Muscle of arm (tissue), 12 donors: ENCODE measurements around the gene SNRNP70. TPM values are rescaled to one million over a fixed set of nuclear protein-coding genes. Genes with fewer than 3 reads are reported as not detected.
A peak's percentile ranks its signal among the peaks of the same experiment; 100 is the strongest.
"Not testable (repeated sequence)": the region's sequence is repeated elsewhere in the genome, so short reads cannot be mapped to it uniquely, and the experiment has no call there.

Experiments used
- DNase-seq: peaks from one replicate; pipeline ENCODE4 v3.0.0-alpha.2; 2013
- polyA plus RNA-seq, 12 donors: library from polyadenylated mRNA; unstranded; fragments of 120-200 nt; gene quantifications; one replicate each; pipeline ENCODE4 v1.2.1, GENCODE V29; 2013; ENCODE audit not compliant: insufficient read length in 12 of 12

SNRNP70 gene
- polyA plus RNA-seq, 12 donors = 167 to 329 (median 191) TPM

DNA sequence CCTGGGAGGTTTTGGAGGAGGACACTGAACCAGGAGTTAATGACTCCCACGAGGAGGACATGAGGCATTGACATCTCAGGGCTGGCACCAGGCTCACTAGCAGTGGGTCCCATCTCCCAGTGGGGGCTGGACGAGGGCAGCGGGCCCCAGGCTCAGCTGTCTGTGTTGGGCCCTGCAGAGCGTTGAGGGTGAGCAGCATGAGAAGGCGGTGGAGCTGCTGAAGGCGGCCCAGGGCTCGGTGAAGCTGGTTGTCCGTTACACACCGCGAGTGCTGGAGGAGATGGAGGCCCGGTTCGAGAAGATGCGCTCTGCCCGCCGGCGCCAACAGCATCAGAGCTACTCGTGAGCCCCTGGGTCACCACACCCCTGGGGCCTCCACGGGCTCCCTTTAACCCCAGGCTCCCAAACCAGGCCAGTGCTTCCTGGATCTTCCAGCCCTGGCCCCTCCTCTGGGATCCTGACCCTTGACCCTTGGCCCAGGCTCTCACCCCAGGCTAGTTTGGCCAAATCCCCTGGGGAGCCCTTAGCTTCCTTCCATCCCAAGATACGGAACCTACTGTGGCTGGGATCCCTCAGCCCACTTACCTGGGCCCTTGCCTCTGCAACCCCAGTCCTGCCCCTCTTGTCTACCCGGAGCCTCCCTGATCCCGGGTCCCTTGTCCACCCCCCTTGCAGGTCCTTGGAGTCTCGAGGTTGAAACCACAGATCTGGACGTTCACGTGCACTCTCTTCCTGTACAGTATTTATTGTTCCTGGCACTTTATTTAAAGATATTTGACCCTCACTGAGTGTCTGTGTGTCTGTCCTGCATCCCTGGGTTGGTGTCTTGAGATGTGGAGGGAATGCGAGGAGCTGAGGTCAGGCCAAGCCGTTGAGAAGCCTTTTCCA is 32.7 kb downstream of the SNRNP70 start:
- no peak for DNase-seq

DNA sequence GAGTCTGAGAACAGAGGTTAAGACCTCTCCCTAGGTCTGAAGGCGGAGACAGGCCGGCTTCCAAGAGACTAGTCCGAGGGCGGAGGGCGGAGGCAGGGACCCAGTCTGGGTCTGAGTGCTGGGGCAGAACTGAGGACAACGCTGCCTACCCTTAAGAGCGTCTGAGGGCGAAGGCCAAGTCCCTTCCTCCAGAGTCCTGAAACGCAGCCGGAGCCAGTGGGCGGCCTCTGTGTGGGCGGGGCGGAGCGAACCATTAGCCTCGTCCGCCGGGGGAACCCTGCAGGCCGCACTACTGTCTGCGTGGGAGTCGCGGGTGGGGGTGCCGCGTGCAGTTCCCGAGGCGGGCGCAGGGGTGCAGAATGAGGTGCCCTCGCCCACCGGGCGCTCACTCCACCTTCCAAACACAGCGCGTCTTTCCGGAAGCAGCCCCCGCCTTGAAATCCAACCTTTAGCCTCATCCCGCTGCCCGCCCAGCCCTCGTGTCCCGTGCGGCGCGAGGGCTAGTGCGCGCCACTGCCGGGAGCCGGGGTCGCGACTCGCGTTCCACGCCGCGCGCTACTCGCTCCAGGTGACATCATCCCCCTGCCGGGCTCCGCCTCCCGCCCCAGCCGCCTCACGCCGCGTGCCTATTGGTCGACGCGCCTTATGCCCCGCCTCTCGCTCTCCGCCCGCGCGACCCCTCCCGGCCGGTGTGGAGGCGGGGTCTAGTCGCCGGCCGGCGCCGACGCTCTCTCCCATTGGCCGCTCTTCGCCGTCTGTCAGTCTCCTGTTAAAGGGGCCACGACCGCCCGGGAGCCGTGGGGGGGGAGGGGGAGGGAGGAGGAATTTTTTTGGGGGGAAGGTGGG is 33.5 kb downstream of the SNRNP70 start, which contains the start of gene C19orf73:
Gene C19orf73, minus strand, starts transcription at position 579 of the 846 bp plus-strand sequence. Its CDS starts 121 bp downstream, at position 458.
- DNase-seq = peak; percentile 94

DNA sequence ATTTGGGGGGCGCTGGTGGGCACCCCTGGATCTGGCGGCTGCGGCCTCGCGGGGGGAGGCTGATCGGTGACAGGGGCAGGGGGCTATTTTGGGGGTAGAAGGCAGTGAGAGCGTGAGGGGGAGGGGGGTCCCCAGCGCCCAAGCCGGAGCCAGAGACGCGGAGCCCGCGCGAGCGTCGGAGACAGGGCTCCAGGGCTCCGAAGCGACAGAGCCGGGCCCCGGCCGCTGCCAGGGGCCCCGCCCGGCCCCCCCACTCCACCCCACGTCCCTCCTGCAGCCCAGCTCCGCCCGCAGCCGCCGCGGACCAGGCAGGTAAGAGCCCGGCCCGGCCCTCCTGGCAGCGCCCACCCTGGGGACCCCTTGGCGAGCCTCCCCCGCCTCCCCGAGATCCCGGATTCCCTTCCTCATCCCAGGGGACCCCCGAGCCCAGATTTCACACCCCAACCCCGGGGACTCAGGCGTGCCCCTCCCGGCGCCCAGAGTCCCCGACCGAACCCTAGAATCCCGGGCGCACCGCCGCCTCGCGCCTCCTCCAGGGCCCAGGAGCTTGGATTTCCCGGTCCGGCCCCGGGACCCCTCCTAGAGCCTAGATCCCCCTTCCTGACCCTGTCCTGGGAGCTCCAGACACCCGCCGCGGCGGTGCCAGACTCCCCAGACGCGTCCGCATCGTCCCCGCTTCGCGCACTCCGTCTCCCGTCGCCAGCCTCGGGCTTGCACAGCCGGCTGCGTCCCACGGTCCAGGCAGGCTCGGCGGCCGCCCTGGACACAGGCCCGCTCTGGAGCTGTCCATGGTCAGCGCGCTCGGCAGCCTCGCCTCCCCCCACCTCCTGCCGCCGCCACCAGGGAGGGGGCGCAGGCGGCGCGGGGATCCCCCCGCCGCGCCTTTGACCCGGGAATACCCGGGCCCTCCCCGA is 34.4 kb downstream of the SNRNP70 start, which contains the start of gene PPFIA3:
Gene PPFIA3, plus strand, starts transcription at position 134 of the 914 bp plus-strand sequence. CDS start 8,330 bp downstream, outside the sequence.
- DNase-seq = peak; percentile 72

DNA sequence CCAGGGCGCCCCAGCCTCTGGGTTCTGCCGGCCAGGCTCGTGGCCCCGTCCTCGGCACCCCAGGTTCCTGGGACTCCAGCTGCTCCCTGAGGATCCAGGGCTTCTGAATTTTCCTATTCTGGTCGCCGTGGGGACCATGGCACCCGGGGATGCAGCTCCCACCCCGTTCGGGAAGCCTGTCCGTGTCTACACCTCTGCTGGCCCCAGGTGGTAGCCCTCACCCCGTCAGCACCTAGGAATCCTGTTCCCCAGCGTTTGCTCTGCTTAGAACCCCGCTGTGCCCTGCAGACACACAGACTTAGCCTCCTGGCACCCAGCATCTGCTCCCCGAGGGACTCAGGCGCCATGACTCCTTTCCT is 35.1 kb downstream of the SNRNP70 start:
- no peak for DNase-seq

DNA sequence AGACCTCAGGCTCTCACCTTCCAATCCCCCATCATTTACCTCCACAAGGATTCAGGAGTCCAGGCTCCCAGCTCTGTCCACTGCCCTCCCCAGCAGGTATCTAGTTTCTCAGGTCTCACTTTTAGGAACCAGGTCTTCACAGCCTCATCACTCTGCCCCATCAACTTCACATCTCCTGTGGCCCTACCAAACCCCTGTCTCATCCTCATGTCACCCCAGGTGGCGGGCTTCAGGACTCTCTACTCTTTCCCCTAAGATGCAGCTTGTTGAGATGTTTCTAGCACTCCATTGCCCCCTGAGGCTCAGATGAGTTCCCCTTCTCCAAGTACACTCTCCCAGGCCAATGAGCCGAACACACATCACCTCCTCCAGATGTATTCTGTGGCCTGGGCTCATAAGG is 35.6 kb downstream of the SNRNP70 start:
- DNase-seq = no peak

DNA sequence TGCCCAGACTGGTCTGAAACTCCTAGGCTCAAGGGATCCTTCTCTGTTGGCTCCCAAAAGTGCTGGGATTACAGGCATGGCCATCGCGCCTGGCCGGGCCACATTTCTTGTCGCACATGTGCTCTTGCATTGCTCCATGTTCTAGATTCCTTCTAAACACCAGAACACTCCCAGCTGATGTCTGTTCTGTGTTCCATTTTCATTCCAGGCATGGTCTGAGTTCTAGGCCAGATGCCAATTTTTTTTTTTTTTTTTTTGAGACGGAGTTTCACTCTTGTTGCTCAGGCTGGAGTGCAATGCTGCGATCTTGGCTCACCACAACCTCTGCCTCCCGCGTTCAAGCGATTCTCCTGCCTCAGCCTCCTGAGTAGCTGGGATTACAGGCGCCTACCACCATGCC is 36.6 kb downstream of the SNRNP70 start:
- DNase-seq = not testable (repeated sequence)

DNA sequence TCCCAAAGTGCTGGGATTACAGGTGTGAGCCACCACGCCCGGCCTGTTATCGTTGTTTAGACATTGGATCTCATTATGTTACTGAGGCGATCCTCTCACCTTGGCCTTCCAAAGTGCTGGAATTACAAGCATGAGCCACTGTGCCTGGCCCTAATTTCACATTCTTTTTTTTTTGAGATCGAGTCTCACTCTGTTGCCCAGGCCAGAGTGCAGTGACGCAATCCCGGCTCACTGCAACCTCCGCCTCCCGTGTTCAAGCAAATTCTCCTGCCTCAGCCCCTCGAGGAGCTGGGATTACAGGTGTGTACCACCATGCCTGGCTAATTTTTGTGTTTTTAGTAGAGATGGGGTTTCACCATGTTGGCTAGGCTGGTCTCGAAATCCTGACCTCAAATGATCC is 38.0 kb downstream of the SNRNP70 start:
- not testable (repeated sequence) for DNase-seq

DNA sequence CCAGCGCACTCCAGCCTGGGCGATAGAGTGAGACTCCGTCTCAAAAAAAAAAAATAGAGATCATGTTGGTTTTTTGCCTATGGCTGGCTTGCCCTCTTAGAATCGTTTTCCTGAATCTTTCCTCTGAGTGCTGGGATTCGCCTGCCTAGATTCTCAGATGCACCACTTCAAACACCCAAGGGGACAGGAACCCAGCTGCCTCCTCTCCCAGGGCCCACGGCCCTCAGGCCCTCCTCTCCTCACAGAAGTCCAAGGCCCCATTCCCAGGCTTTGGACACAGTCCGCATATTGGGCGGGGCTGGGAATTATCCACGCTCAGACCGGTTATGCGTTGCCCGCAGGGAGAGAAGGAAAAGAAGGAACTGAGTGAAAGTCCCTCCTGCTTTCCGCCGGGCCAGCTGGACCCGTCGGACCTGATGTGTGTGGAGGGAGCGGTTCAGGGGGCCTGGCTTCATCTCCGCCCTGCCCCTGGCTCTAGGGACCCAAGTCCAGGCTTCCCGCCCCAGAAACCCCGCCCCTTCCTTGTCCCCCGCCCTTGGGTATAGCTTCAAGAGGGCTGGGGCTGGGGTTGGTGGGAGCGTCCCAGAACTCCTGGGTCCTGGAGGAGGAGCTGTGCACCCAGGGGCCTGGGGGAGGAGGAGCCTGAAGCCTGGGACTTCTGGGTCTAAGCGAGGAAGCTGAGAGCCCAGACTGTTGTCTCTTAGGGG is 39.9 kb downstream of the SNRNP70 start:
- DNase-seq = no peak

DNA sequence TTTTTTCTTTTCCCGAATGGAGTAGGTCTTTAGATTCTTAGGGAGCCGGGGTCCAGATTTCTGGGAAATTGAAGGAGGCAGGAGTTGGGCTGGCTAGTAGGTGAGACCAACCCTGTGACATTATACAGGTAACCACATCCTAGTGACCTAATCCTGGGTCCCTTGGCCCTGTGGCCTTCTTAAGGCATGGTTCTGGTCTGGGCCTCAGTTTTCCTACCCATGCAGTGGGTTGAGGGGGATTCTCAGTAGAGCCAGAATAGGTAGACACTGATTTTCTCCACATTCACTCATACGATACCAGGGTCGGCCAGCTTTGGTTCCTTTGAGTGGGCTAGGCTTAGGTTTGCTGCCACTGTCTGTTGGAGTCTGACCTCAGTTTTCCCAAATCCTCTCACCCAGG is 41.3 kb downstream of the SNRNP70 start:
- DNase-seq = no peak

DNA sequence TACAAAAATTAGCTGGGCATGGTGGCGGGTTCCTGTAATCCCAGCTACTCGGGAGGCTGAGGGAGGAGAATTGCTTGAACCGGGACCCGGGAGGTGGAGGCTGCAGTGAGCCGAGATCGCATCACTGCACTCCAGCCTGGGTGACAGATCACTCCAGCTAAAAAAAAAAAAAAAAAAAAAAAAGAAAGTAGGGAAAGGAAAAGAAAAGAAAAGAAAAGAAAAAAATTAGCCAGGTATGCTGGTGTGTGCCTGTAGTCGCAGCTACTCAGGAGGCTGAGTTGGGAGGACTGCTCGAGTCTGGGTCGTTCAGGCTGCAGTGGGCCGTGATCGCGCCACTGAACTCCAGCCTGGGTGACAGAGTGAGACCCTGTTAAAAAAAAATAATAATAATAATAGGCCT is 42.0 kb downstream of the SNRNP70 start:
- not testable (repeated sequence) for DNase-seq

DNA sequence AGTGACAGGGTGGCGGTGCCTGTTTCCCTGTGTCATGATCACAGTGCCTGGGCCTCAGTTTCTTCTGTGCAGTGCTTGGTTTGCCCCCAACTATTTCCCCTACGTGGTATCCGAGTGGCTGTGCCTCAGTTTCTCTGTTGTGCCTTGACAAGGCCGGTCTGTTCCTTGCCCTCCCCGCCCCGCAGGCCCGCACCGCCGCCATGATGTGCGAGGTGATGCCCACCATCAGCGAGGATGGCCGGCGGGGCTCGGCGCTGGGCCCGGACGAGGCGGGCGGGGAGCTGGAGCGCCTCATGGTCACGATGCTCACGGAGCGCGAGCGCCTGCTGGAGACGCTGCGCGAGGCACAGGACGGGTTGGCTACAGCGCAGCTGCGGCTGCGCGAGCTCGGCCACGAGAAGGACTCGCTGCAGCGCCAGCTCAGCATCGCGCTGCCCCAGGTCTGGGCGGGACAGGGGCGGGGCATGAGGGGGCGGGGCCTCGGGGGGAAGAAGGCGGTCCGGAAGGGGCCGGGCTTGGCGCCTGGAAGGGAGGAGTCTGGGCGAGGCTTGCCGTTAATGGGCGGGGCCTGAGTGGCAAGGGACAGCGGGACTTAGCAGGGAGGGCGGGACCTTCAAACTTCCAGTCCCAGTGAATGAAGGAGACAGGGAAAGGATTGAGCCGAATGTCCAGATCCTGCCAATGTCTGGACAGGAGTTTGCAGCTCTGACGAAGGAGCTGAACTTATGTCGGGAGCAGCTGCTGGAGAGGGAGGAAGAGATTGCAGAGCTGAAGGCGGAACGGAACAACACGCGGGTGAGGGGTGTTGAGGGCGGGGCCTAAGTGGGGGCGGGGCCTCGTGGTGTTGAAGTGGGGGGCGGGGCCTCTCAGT is 42.7 kb downstream of the SNRNP70 start:
- peak; percentile 97 for DNase-seq

DNA sequence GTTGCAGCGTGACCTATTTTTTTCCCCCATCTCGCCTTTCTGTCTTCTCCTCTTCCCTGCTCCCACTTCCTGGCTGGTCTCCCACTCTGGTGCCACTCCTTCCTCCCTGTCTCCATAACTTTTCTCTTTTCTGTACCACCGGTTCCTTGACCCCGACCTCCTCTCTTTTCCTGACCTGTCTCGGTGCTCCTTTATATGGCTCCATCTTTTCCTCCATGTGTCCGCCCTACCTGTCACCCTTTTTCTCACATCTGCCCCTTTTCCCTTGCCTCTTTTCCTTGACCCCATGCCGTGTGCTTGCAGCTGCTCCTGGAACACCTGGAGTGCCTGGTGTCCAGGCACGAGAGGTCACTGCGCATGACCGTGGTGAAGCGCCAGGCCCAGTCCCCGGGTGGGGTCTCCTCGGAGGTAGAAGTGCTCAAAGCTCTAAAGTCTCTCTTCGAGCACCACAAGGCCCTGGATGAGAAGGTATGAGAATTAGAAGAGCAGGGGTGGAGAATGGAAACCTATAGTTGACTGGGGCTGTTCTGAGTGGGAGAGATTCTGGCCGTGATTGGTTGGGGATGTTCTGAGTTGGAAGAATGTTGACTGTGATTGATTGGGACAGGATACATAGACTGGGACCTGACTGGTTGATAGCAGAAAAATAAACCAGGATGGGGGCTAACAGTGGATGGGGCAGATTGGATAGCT is 43.4 kb downstream of the SNRNP70 start:
- no peak for DNase-seq

DNA sequence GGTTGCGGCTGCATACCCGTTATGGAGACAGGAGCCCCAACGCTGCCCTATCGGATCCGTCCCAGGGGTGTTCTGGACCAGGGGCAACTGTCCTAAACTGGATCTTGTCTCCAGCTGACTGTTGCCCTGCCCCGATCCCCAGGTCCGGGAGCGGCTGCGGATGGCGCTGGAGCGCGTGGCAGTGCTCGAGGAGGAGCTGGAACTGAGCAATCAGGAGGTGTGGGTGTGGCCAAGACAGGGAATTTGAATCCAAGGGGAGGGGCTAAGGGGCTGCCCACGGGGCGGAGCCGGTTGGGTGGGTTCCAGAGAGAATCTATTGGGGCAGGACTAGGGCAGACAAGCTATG is 44.0 kb downstream of the SNRNP70 start:
- DNase-seq = no peak

DNA sequence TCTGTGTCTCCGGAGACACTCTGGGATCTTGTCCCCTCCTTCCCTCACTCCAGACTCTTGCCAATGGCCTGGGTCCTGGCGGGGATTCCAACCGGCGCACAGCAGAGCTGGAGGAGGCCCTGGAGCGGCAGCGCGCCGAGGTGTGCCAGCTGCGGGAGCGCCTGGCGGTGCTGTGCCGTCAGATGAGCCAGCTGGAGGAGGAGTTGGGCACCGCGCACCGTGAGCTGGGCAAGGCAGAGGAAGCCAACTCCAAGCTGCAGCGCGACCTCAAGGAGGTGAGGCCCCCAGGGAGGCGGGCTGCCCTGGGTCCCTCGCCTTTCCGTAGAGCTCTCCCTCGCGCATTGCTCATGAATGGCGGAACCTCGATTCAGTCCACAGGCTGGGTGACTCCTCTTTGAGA is 45.1 kb downstream of the SNRNP70 start:
- no peak for DNase-seq

DNA sequence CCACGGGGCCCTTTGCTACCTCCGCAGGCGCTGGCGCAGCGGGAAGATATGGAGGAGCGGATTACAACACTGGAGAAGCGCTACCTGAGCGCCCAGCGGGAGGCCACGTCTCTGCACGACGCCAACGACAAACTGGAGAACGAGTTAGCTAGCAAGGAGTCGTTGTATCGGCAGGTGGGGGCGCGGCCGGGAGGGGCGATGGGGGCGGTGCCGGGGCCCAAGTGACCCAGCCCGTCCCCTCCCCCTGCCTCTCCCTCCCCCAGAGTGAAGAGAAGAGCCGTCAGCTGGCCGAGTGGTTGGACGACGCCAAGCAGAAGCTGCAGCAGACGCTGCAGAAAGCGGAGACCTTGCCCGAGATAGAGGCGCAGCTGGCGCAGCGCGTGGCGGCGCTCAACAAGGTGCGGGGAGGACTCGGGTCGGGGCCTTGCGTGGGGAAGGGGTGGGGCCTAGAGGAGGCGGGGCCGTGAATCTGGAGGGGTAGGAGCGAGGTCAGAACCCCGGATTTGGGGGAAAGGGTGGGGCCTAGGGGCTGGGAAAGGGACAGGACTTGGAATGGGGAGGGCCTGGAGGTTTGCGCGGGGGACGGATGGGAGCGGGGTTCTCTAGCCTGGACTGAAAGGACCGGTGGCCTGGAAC is 47.8 kb downstream of the SNRNP70 start:
- DNase-seq = no peak

DNA sequence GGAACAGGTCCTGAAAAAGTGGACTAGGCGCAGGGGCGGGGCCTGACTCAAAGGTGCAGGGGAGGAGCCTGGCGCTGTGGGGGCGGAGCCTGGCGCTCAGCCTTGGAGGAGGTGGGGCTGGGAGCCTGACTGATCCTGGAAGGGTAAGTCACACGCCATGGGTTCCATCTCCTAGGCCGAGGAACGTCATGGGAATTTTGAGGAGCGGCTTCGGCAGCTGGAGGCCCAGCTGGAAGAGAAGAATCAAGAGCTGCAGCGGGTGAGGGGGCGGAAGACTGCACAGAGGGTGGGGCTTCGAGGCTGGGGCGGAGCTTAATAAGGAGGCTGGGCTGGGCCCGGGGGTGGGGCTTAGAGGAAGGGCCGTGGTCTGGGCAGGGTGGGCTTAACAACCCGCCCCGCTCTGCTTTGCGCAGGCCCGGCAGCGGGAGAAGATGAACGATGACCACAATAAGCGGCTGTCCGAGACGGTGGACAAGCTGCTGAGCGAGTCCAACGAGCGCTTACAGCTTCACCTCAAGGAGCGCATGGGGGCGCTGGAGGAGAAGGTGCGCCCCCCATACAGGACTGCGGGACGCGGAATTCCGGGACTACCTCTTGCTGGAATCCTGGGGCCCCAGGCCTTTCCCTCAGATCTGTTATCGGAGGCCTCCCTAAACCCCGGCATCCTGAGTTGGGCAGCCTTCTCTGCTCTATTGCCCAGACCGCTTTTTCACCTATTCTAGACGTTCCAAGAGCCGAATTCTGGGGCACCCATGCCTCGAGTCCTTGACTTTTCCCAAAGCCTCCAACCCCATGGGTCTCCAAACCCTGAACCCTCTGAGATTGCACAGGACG is 48.6 kb downstream of the SNRNP70 start:
- DNase-seq = peak; percentile 67

DNA sequence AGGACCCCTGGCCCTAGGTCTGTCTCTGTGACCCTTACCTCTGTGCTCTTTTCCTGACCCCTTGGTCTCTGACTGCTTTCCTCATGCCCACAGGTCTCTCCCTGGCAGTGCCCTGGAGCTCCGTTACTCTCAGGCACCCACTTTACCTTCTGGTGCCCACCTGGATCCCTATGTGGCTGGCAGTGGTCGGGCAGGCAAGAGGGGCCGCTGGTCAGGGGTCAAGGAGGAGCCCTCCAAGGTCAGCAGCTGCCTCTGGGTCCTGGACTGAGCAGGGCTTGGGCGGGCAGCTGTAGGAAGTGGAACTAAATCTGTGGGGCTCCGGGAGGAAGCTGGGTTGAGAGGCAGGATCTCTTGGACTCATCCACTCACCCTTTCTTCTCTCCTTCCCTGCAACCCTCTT is 50.4 kb downstream of the SNRNP70 start:
- DNase-seq = no peak

DNA sequence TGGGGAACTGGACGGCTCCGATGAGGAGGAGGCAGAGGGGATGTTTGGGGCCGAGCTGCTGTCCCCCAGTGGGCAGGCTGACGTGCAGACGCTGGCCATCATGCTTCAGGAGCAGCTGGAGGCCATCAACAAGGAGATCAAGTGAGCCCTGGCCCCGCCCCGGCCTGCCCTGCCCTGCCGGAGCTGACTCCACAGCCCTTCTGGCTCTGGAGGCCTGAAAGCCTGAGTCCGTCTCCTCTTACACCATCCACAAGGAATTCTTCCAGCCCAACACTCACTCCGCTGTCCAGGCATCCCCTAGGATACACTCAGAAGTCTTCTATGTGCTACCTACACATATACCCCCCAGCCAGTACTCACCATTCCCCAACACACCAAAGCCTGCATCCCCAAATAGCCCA is 51.5 kb downstream of the SNRNP70 start:
- DNase-seq = no peak
